Left colon (tissue), 2 donors: ENCODE data around the gene ADD2. TPM values are rescaled to one million over a fixed set of nuclear protein-coding genes. Genes with fewer than 3 reads are reported as not detected.

Source experiments
- ATAC-seq: fragments of 200-7000 bp; cut with Tn5 transposase; one replicate; pipeline ENCODE4 v1.9.1; 2020; ENCODE audit warnings: mild to moderate bottlenecking, moderate library complexity
- DNase-seq, 2 donors: peaks; one replicate each; pipeline ENCODE4 v3.0.0-alpha.2; 2020
- intact Hi-C, 2 donors: fragments of 100-400 bp; cut with DNase I in 1 of 2; cut with micrococcal nuclease in 1 of 2; formaldehyde crosslinking; loops; one replicate each; pipeline versions ENCODE4 v1.11.2 to v1.14.0; 2022; cut with DNase I, micrococcal nuclease
- total RNA-seq, 2 donors: library from RNA; stranded (reverse); fragmentation: NEBNext Ultra II Directional; extraction: Animal tissue kit (Norgen Biotek cat#: 25700); gene quantifications; one replicate each; pipeline ENCODE4 v1.2.1, GENCODE V29; 2021
- donor health status: DM: no; HTN: no; CAD: no.
- donor health status: DM: yes; HTN: yes; CAD: no.

Gene ADD2
- total RNA-seq, 2 donors from 2014 or later, result 0.21 to 0.61 TPM

- intact Hi-C loops, result no loop called here
- no peak for ATAC-seq
- DNase-seq, result no peak
Observed at GRCh38 chr2:70710038-70710690, 57.8 kb downstream of the ADD2 start.

- ATAC-seq (no peak), DNase-seq (no peak)
- intact Hi-C loops, result no loop called here
Observed at GRCh38 chr2:70709275-70710037, 58.5 kb downstream of the ADD2 start.

- DNase-seq (no peak), ATAC-seq (no peak)
- intact Hi-C loops, result no loop called here
Observed at GRCh38 chr2:70708376-70709199, 59.4 kb downstream of the ADD2 start.

GRCh38 chr2:70707706-70708105 is 60.3 kb downstream of the ADD2 start:
- no peak for ATAC-seq
- intact Hi-C loops, result no loop called here
- no peak for DNase-seq

GRCh38 chr2:70706026-70706795 is 61.8 kb downstream of the ADD2 start:
- ATAC-seq (no peak), DNase-seq (no peak)
- intact Hi-C loops, result no loop called here

DNA sequence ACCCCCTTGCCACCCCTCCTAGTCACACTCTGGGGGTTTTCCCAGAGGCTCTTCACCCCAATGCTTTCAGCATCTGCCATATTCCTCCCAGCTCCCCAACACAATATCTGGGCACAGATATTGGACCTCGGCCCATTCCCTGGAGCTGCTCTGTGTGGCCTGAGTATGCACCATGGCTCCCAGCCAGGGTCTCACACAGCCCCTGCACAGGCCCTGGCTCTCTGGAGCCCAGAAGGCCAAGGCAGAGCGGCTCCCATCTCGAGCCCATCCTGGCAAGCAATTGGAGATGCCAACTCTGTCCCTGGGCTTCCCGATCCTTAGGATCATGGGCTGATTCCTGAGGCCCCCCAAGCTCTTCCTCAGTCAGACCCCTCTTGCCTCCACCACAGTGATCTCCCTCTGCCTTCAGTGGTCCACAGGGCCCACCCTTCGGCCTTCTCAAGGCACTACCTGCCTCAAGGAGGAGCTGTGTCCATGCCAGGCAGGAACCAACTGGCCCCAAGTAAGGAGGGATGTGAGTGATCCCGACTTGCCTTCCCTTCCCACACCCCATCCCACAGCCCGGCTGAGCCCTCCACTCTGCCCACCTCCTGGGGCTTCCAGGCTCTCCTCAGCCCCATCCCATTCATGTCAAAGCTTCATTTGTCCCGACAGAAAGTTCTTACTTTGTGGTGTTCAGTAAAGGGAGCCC is 62.7 kb downstream of the ADD2 start:
- DNase-seq (no peak), ATAC-seq (no peak)
- intact Hi-C loops, result no loop called here

- intact Hi-C loops, result no loop called here
- DNase-seq, result no peak
- ATAC-seq, result no peak
Observed at GRCh38 chr2:70703900-70704549, 64.0 kb downstream of the ADD2 start.

GRCh38 chr2:70702711-70703395 is 65.1 kb downstream of the ADD2 start:
- intact Hi-C loops, result no loop called here
- DNase-seq (no peak), ATAC-seq (no peak)

GRCh38 chr2:70698847-70699246 is 69.2 kb downstream of the ADD2 start:
- DNase-seq, result no peak
- intact Hi-C loops, result no loop called here
- no peak for ATAC-seq

- DNase-seq (no peak), ATAC-seq (no peak)
- intact Hi-C loops, result no loop called here
Observed at GRCh38 chr2:70697603-70698383, 70.2 kb downstream of the ADD2 start.

GRCh38 chr2:70696142-70696541 is 71.9 kb downstream of the ADD2 start:
- DNase-seq (no peak), ATAC-seq (no peak)
- intact Hi-C loops, result no loop called here

GRCh38 chr2:70692256-70692655 is 75.7 kb downstream of the ADD2 start:
- ATAC-seq (no peak), DNase-seq (no peak)
- intact Hi-C loops, result no loop called here

GRCh38 chr2:70691497-70692140 is 76.4 kb downstream of the ADD2 start:
- intact Hi-C loops, result no loop called here
- ATAC-seq, result no peak
- no peak for DNase-seq

- ATAC-seq (no peak), DNase-seq (no peak)
- intact Hi-C loops, result no loop called here
Observed at GRCh38 chr2:70690846-70691245, 77.2 kb downstream of the ADD2 start.

DNA sequence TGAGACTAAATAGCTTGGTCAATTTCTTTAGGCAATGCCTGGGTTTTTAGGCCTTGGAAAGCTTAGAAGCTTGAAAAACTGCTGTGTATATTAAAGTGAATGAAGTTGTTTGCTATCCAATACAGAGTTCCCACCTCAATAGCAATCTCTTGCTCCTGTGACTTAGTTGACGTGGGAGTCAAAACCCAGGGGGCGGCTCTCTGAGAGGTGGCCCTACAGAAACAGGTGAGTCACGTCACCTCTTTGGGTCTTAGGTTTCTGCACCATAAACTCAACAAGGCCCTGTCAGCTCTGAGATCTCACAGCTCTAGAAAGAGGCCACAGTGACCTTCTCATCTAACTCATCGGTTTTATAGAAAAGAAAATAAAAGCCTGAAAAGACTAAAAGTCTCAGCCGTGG is 79.6 kb downstream of the ADD2 start:
- ATAC-seq, result no peak
- intact Hi-C loops, result no loop called here

DNA sequence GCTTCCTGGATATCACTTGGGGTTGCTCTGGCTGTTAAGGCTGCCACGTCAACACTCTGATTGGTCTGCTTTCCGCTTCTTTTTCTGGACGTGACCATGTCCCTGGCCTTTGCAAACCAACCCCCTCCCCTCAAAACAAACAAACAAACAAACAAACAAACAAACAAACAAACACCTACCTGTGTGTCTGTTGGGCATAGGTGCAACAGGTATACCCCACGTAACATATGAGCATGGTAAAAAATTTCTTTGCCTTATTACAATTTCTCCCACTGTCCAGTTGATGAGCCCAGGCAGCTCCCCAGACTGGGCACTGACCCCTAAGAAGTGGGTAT is 80.6 kb downstream of the ADD2 start:
- intact Hi-C loops, result no loop called here
- ATAC-seq, result no peak
- no peak for DNase-seq

More for the DNA sequence above, 79.6 kb downstream of the ADD2 start:
- no peak for DNase-seq
